ENCODE results near the gene ZNF662. TPM values are rescaled to one million over a fixed set of nuclear protein-coding genes. Genes with fewer than 3 reads are reported as not detected.

The ZNF662 gene
- total RNA-seq, 3 donors from 2014 or later (not counting 1 experiment from before 2014, with no cell fraction given) = 1.2 to 2.7 (median 1.7) TPM

GRCh38 chr3:42865256-42865655 is 40.7 kb upstream of the ZNF662 start:
- Mint-ChIP-seq H3K27ac (no peak overlapping the region), H3K27me3 (ENCODE audit: low read depth in 2 of 2) (peaks cover 7 to 11% of the 10 kb centered on the region in 2 donors), H3K9me3 (peaks cover 0 to 3% of the 10 kb centered on the region in 2 donors), H3K4me3 (no peak overlapping the region), H3K36me3 (no peaks in the 10 kb centered on the region), H3K4me1 (no peaks in the 10 kb centered on the region)
- H3K4me1 ChIP-seq (ENCODE audit: control insufficient read depth, insufficient read depth, low read length) = no peaks in the 10 kb centered on the region
- H3K4me3 ChIP-seq (ENCODE audit: low read length) = no peak overlapping the region
- no peak for DNase-seq
- no peaks in the 10 kb centered on the region for H3K27me3 ChIP-seq (ENCODE audit: control insufficient read depth, insufficient read depth, low read length)
- no peaks in the 10 kb centered on the region for H3K36me3 ChIP-seq (ENCODE audit: control insufficient read depth, insufficient read depth, low read length)
- no peaks in the 10 kb centered on the region for H3K9me3 ChIP-seq (ENCODE audit: control insufficient read depth, insufficient read depth, low read length)
- no peak for TF ChIP-seq CTCF (IDR thresholded peaks at IDR 0.05)
- intact Hi-C loops (cut with micrococcal nuclease) = no loop called here
- WGBS (ENCODE audit: insufficient coverage) = 96% methylated on average over 8 of the region's 8 CpGs
- H3K27ac ChIP-seq (ENCODE audit: low read length) = no peak overlapping the region
- ATAC-seq = no peak

GRCh38 chr3:42867138-42867537 is 38.8 kb upstream of the ZNF662 start:
- H3K9me3 ChIP-seq (ENCODE audit: control insufficient read depth, insufficient read depth, low read length) = no peaks in the 10 kb centered on the region
- no peaks in the 10 kb centered on the region for H3K27me3 ChIP-seq (ENCODE audit: control insufficient read depth, insufficient read depth, low read length)
- H3K27ac ChIP-seq (ENCODE audit: low read length) = no peak overlapping the region
- peaks cover under 1 to 2% of the 10 kb centered on the region in 2 donors for H3K27me3 Mint-ChIP-seq (ENCODE audit: low read depth in 2 of 2)
- H3K4me3 ChIP-seq (ENCODE audit: low read length) = no peak overlapping the region
- H3K9me3 Mint-ChIP-seq = no peaks in the 10 kb centered on the region
- no peaks in the 10 kb centered on the region for H3K4me1 ChIP-seq (ENCODE audit: control insufficient read depth, insufficient read depth, low read length)
- ATAC-seq (no peak), DNase-seq (no peak)
- no peaks in the 10 kb centered on the region for H3K36me3 Mint-ChIP-seq
- no peaks in the 10 kb centered on the region for H3K36me3 ChIP-seq (ENCODE audit: control insufficient read depth, insufficient read depth, low read length)
- no peaks in the 10 kb centered on the region for H3K4me1 Mint-ChIP-seq
- no peak overlapping the region for H3K27ac Mint-ChIP-seq
- no peak overlapping the region for H3K4me3 Mint-ChIP-seq
- intact Hi-C loops (cut with micrococcal nuclease) = no loop called here
- no peak for TF ChIP-seq CTCF (IDR thresholded peaks at IDR 0.05)
- 92% methylated on average over 7 of the region's 7 CpGs for WGBS (ENCODE audit: insufficient coverage)

GRCh38 chr3:42868841-42869240 is 37.1 kb upstream of the ZNF662 start:
- H3K27ac ChIP-seq (ENCODE audit: low read length) = no peak overlapping the region
- peaks cover 6 to 7% of the 10 kb centered on the region in 2 donors for H3K27me3 Mint-ChIP-seq (ENCODE audit: low read depth in 2 of 2)
- ATAC-seq = no peak
- H3K4me3 ChIP-seq (ENCODE audit: low read length) = no peak overlapping the region
- H3K4me3 Mint-ChIP-seq = no peak overlapping the region
- intact Hi-C loops (cut with micrococcal nuclease) = no loop called here
- no peak overlapping the region for H3K27ac Mint-ChIP-seq
- 72% methylated on average over 5 of the region's 5 CpGs for WGBS (ENCODE audit: insufficient coverage)
- no peak for TF ChIP-seq CTCF (IDR thresholded peaks at IDR 0.05)
- H3K36me3 Mint-ChIP-seq = no peaks in the 10 kb centered on the region
- H3K36me3 ChIP-seq (ENCODE audit: control insufficient read depth, insufficient read depth, low read length) = no peaks in the 10 kb centered on the region
- no peaks in the 10 kb centered on the region for H3K27me3 ChIP-seq (ENCODE audit: control insufficient read depth, insufficient read depth, low read length)
- DNase-seq = no peak
- H3K9me3 Mint-ChIP-seq = no peaks in the 10 kb centered on the region
- H3K4me1 Mint-ChIP-seq = peaks cover 2% of the 10 kb centered on the region in 2 donors
- H3K4me1 ChIP-seq (ENCODE audit: control insufficient read depth, insufficient read depth, low read length) = no peaks in the 10 kb centered on the region
- H3K9me3 ChIP-seq (ENCODE audit: control insufficient read depth, insufficient read depth, low read length) = no peaks in the 10 kb centered on the region

GRCh38 chr3:42871592-42872196 is 34.2 kb upstream of the ZNF662 start:
- H3K27ac Mint-ChIP-seq = no peak overlapping the region
- peaks cover 4 to 5% of the 10 kb centered on the region in 2 donors for H3K4me1 Mint-ChIP-seq
- ATAC-seq (no peak), DNase-seq (no peak)
- no peak overlapping the region for H3K27ac ChIP-seq (ENCODE audit: low read length)
- H3K27me3 Mint-ChIP-seq (ENCODE audit: low read depth in 2 of 2) = peaks cover 7 to 8% of the 10 kb centered on the region in 2 donors
- 81% methylated on average over 4 of the region's 5 CpGs for WGBS (ENCODE audit: insufficient coverage)
- H3K9me3 Mint-ChIP-seq = no peaks in the 10 kb centered on the region
- H3K27me3 ChIP-seq (ENCODE audit: control insufficient read depth, insufficient read depth, low read length) = no peaks in the 10 kb centered on the region
- no peaks in the 10 kb centered on the region for H3K9me3 ChIP-seq (ENCODE audit: control insufficient read depth, insufficient read depth, low read length)
- H3K4me3 ChIP-seq (ENCODE audit: low read length) = no peak overlapping the region
- no peak for TF ChIP-seq CTCF (IDR thresholded peaks at IDR 0.05)
- intact Hi-C loops (cut with micrococcal nuclease) = no loop called here
- no peaks in the 10 kb centered on the region for H3K4me1 ChIP-seq (ENCODE audit: control insufficient read depth, insufficient read depth, low read length)
- no peak overlapping the region for H3K4me3 Mint-ChIP-seq
- no peaks in the 10 kb centered on the region for H3K36me3 ChIP-seq (ENCODE audit: control insufficient read depth, insufficient read depth, low read length)
- no peaks in the 10 kb centered on the region for H3K36me3 Mint-ChIP-seq
